ENCODE measurements around the gene GNG5. TPM values are rescaled to one million over a fixed set of nuclear protein-coding genes. Genes with fewer than 3 reads are reported as not detected.
A peak's percentile ranks its signal among the peaks of the same experiment; 100 is the strongest.
"Not testable (repeated sequence)": the region's sequence is repeated elsewhere in the genome, so short reads cannot be mapped to it uniquely, and the experiment has no call there.

Gene GNG5
- 176 TPM for polyA plus RNA-seq (2013, experiment 1 of 2; ENCODE audit: insufficient read length)
- 174 TPM for polyA plus RNA-seq (2013, experiment 2 of 2; ENCODE audit: insufficient read length)

- peak; percentile 97 for DNase-seq
Observed at GRCh38 chr1:84506002-84506728, at the start of gene GNG5, which contains the start of gene SPATA1. Gene GNG5 (minus strand): TSS chr1:84506581. CDS start chr1:84506091, 490 bp downstream. Gene SPATA1 (plus strand): TSS chr1:84506386. CDS start chr1:84516360, 9,974 bp downstream.

- no peak for DNase-seq
Observed at GRCh38 chr1:84550826-84551225, 44.4 kb upstream of the GNG5 start.

- no peak for DNase-seq
Observed at GRCh38 chr1:84541679-84542078, 35.3 kb upstream of the GNG5 start.

- peak; percentile 4 for DNase-seq
Observed at GRCh38 chr1:84540759-84541158, 34.4 kb upstream of the GNG5 start.

- DNase-seq, result peak; percentile 2
Observed at GRCh38 chr1:84539972-84540371, 33.6 kb upstream of the GNG5 start.

- no peak for DNase-seq
Observed at GRCh38 chr1:84538599-84538998, 32.2 kb upstream of the GNG5 start.

- DNase-seq, result no peak
Observed at GRCh38 chr1:84525779-84526178, 19.4 kb upstream of the GNG5 start.

GRCh38 chr1:84524590-84524989 lies 18.2 kb upstream of the GNG5 start:
- DNase-seq, result no peak

- no peak for DNase-seq
Observed at GRCh38 chr1:84510668-84511067, 4.3 kb upstream of the GNG5 start.

- no peak for DNase-seq
Observed at GRCh38 chr1:84510165-84510564, 3.8 kb upstream of the GNG5 start.

- DNase-seq, result no peak
Observed at GRCh38 chr1:84509029-84509428, 2.6 kb upstream of the GNG5 start.

- DNase-seq, result no peak
Observed at GRCh38 chr1:84508510-84508909, 2.1 kb upstream of the GNG5 start.

- not testable (repeated sequence) for DNase-seq
Observed at GRCh38 chr1:84507887-84508286, 1.5 kb upstream of the GNG5 start.

- no peak for DNase-seq
Observed at GRCh38 chr1:84506729-84507453, 510 bp upstream of the GNG5 start.

GRCh38 chr1:84505493-84506001 lies 834 bp downstream of the GNG5 start:
- DNase-seq, result peak; percentile 64

GRCh38 chr1:84504580-84505492 lies 1.5 kb downstream of the GNG5 start:
- peak; percentile 74 for DNase-seq

- no peak for DNase-seq
Observed at GRCh38 chr1:84502927-84503326, 3.5 kb downstream of the GNG5 start.

- no peak for DNase-seq
Observed at GRCh38 chr1:84497631-84498275, 8.6 kb downstream of the GNG5 start.

- no peak for DNase-seq
Observed at GRCh38 chr1:84496498-84496897, 9.9 kb downstream of the GNG5 start.

GRCh38 chr1:84493747-84494146 lies 12.6 kb downstream of the GNG5 start:
- DNase-seq, result no peak

- no peak for DNase-seq
Observed at GRCh38 chr1:84492726-84493125, 13.7 kb downstream of the GNG5 start.

GRCh38 chr1:84489766-84490165 lies 16.6 kb downstream of the GNG5 start:
- DNase-seq, result no peak

Data from fibroblast of skin of abdomen (primary cell).